IPS DF 4.7 (cell line): ENCODE data around the gene PWWP2B.

Experiments used
- DNase-seq: peaks from one replicate; pipeline ENCODE4 v3.0.0-alpha.2; 2013; ENCODE audit warnings: low spot score; ENCODE audit errors: extremely low read depth

PWWP2B gene

GRCh38 chr10:132397036-132397541 is at the start of gene PWWP2B:
TSS of gene PWWP2B (plus strand) at chr10:132397200. CDS start at chr10:132397227, 27 bp downstream.
- no peak for DNase-seq

DNA sequence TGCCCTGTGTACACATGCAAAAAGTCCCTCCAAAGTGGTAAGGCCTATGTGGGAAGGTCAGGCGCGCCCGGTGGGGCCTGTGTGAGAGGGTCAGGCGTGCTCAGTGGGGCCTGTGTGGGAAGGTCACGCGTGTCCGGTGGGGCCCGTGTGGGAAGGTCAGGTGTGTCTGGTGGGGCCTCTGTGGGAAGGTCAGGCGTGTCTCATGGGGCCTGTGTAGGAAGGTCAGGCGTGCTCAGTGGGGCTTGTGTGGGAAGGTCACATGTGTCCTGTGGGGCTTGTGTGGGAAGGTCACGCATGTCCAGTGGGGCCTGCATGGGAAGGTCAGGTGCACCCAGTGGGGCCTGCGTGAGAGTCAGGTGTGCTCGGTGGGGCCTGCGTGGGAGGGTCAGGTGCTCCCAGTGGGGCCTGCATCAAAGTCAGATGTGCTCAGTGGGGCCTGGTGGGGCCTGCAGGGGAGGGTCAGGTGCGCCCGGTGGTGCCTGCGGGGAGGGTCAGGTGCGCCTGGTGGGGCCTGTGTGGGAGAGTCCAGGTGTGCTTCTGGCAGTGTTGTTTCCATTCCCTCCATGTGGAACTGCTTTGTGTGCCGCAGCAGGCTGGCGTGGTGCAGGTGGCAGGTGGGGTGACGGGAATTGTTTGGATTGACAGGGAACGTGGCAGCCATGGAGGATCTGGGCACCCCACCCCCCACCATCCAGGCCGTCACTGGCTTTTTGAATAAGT is 49.6 kb upstream of the PWWP2B start:
- no peak for DNase-seq

DNA sequence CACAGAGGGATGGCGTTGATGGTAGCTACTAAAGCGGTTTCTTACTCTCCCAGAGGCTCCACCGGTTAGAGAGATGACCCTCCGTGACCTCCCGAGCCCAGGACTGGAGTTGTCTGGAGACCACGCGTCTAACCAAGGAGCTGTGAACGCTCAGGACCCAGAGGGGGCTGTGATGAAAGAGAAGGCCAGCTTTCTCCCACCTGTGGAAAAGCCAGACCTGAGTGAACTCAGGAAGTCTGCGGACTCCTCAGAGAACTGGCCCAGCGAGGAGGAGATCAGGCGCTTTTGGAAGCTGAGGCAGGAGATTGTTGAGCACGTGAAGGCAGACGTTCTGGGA is 49.1 kb upstream of the PWWP2B start:
- no peak for DNase-seq

DNA sequence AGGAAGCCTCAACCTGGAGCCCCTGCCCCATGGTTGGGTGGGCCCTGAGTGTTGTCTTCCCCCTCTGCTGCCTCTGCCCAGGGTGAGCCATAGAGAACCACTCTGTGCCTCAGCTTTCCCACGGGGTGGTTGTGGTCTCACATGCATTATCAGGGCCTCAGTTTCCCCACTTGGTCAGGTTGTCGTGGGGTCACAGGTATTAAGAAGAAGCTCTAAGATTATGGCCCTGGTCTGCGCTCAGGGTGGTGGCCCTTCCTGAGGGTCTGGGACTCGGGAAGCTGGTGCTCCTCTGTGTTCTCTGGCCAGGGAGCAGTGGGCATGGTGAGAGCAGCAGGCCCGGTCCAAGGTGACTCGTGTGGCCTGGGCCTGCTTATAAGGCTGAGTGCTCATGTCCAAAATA is 47.2 kb upstream of the PWWP2B start:
- DNase-seq: no peak

- no peak for DNase-seq
Measured at GRCh38 chr10:132350391-132350790, 46.6 kb upstream of the PWWP2B start.

DNA sequence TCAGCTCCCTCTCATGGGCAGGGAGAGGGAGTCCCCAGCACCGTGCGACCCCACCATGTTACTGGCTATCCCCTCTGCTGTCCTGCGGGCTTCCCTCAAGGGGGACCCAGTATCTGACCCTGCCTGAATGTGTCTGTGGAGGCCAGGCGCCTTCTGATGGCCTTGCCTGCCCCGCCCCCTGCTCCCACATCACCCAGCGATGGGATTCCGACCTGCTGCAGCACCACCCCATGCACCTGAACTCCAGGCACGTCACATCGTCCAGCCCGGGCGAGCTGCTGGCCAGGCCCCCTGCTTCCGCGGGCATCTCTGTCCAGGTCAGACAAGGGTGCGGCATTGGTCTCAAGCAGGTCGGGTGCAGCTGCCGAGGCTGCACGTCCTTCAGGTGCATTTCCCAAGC is 46.1 kb upstream of the PWWP2B start:
- DNase-seq: no peak

- DNase-seq: no peak
Measured at GRCh38 chr10:132351611-132352010, 45.4 kb upstream of the PWWP2B start.

GRCh38 chr10:132352462-132353308 is 44.3 kb upstream of the PWWP2B start:
- peak; percentile 41 for DNase-seq

DNA sequence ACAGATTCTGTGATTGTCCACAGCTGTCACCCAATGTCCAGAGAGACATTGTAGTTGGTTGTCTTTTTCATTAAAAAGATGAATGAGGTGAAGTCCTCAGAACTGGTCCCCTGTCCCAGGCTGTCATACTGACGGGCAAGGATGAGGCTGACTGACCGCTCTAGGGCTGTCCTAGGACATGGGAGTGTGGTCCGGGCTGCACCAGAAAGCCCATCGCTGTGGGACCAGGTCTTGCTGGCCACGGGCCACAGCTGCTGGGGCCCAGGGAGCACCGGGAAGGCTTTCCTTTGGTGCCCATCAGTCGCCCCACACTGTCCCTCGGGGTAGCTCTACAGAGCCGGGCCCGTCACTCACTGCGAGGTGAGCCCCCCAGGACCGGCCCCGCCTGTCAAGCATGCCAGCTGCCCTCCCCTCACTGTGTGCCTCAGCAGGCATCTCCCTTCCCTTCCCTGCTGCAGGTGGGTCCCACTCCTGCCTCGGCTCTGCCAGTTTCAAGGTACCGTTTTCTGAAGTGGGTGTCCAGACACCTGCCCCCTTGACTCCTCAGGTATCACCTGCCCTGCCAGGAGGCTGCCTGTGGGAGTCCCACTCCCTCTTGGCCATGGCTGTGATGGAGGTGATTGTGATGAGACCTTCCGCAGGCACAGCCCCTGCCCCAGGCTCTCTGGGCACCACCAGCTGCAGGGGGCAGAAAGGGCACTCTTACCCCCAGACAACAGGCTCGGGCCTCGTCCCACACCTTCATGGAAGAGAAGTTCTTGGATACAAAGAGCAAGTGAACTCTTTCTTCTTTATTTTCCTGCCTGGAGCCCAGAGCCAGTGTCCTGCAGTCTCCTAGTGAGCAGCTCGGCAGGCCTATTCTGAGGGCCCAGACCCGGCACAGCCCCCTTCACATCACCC is 43.3 kb upstream of the PWWP2B start:
- DNase-seq: no peak

DNA sequence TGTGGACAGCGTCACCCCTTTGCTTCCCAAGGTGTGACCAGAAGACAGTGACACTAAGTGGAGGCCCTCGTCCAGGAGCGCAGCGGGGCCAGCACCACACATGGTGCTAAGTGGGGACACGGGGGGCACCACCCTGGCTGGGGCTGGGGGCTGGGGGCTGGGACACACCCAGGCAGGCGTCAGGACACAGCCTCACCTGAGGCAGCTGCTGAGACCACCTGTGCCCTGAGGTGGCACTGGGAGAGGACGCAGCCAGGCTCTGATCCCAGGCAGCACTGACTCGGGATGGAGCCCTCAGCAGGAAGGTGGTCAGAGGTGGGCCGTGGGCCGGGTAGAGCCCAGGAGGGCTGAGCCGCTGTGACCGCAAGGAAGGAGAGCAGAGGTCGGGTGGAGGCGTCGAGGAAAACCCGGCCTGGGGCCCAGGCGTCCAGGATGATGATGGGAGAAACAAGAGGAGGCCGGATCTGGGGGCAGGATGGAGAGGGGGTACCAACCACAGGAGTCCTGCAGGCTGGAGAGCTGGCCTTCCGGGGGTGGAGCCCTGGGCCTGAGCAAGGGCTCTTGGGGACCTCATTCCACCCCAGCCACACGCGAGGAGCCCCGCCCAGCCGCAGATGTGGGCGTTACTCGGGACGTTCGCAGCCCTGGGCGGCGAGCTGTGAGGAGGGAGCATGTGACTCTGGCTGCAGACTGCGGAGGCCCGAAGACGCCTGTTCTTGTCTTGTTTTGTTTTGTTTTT is 42.5 kb upstream of the PWWP2B start:
- no peak for DNase-seq

DNA sequence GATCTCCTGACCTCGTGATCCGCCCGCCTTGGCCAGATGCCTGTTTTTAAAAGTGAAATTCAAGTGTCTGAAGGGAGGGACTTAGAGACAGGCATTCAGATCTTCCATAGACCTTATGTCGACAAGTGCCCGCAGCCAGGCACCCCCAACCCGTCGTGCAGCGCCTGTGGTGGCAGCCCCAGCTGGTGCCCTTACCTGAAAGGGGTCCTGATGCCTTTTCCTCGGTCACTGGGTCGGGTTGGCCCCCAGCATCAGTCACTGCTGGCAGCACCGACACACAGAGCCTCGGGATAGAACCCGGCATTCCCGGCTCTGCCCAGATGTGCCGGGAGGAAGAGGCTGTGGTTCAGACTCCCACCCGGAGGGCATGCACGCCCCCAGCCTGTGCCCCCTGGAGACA is 41.7 kb upstream of the PWWP2B start:
- DNase-seq: no peak

GRCh38 chr10:132355754-132356153 is 41.2 kb upstream of the PWWP2B start:
- no peak for DNase-seq

DNA sequence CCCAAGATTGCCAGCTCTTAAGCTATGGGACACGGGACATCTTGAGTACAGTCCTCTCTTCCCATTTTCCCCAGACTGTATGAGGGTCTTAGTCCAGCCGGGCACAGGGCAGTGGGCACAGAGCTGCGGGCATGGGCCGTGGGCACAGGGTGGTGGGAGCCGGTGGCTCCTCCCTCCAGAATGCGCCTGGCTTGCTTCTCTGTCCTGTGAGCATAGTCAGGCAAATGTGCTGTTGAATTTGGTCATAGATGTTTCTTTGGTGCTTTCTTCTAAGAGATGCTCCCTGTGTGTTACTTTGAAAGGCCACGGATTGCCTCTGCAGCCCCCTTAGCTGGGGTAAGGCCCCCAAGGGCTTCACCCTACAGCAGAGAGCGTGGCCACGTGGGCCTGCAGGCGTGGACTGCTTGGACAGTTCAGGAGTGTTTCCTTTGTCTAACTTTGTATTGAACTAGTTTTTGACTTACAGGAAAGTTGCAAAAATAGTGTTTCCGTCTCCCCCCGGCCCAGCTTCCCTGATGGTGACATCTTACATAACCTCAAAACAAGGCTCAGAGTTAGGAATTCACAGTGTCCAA is 40.3 kb upstream of the PWWP2B start:
- no peak for DNase-seq

GRCh38 chr10:132357286-132358058 is 39.5 kb upstream of the PWWP2B start:
- DNase-seq: no peak

GRCh38 chr10:132359305-132360040 is 37.5 kb upstream of the PWWP2B start:
- no peak for DNase-seq

- DNase-seq: peak; percentile 16
Measured at GRCh38 chr10:132360766-132361447, 36.1 kb upstream of the PWWP2B start.

DNA sequence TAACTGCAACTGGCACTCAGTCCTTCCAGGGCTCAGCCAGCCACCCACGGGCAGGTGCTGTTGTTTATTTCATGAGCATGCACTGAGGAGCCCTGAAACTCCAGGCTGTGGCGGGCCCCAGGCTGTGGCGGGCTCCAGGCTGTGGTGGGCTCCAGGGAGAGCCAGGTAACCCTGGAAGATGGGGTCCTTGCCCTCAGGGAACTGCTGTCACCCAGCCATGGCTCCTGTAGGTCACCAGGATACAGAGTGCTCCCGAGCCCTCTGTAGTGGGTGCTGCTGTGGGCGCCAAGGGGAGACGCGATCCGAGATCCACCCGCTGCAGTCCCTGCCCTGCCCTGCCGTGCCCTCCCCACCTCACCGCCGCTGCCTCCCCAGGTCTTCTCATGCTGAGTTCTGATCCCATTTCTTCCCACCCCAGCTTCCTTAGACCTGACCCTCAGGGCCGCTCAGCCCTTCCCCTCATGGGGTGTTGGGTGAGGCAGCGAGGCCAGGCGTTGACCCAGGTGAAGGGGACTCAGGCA is 35.4 kb upstream of the PWWP2B start:
- DNase-seq: no peak

- DNase-seq: no peak
Measured at GRCh38 chr10:132362151-132362611, 34.8 kb upstream of the PWWP2B start.
